Omental fat pad (tissue), 4 donors: ENCODE measurements around the gene SLC24A4. TPM values are rescaled to one million over a fixed set of nuclear protein-coding genes. Genes with fewer than 3 reads are reported as not detected.

Experiments used
- ATAC-seq: fragments of 150-250 bp; one replicate; pipeline ENCODE4 v1.9.1; 2016; ENCODE audit warnings: mild to moderate bottlenecking, moderate library complexity; ENCODE audit not compliant: low FRiP score
- DNase-seq: peaks from one replicate; pipeline ENCODE4 v3.0.0-alpha.2; 2019; ENCODE audit warnings: low spot score
- CTCF ChIP-seq, 3 donors: fragments of 450-650 bp; IDR thresholded peaks; one replicate each; pipeline ENCODE4 v1.5.1; 2016 to 2017; ENCODE audit warnings: antibody characterized with exemption in 3 of 3, mild to moderate bottlenecking in 3 of 3, moderate library complexity in 2 of 3
- total RNA-seq, 4 donors: library from RNA; depleted of rRNA; stranded (reverse); fragments of >200 nt; gene quantifications; one replicate each; pipeline ENCODE4 v1.1.0, GENCODE V29; 2016

SLC24A4 gene
- total RNA-seq, 4 donors from 2014 or later = 0.48 to 2.2 (median 0.79) TPM

GRCh38 chr14:92538412-92538985 lies 215.5 kb downstream of the SLC24A4 start:
- no peak for TF ChIP-seq CTCF (IDR thresholded peaks at IDR 0.05)
- no peak for ATAC-seq
- no peak for DNase-seq

- no peak for TF ChIP-seq CTCF (IDR thresholded peaks at IDR 0.05)
- no peak for DNase-seq
- ATAC-seq = no peak
Measured at GRCh38 chr14:92539419-92539818, 216.5 kb downstream of the SLC24A4 start.

GRCh38 chr14:92539875-92540274 lies 216.9 kb downstream of the SLC24A4 start:
- ATAC-seq = no peak
- no peak for TF ChIP-seq CTCF (IDR thresholded peaks at IDR 0.05)
- DNase-seq = no peak

- DNase-seq (peak; percentile 83), ATAC-seq (peak; percentile 93)
- no peak for TF ChIP-seq CTCF (IDR thresholded peaks at IDR 0.05)
Measured at GRCh38 chr14:92540472-92541048, 217.6 kb downstream of the SLC24A4 start.

GRCh38 chr14:92542766-92543554 lies 220.0 kb downstream of the SLC24A4 start:
- no peak for ATAC-seq
- no peak for TF ChIP-seq CTCF (IDR thresholded peaks at IDR 0.05)
- no peak for DNase-seq

GRCh38 chr14:92544051-92544720 lies 221.2 kb downstream of the SLC24A4 start:
- DNase-seq (no peak), ATAC-seq (no peak)
- TF ChIP-seq CTCF (IDR thresholded peaks at IDR 0.05) = no peak
